Glomerular visceral epithelial cell (primary cell): ENCODE measurements around the gene MYMK.
"Not testable (repeated sequence)": the region's sequence is repeated elsewhere in the genome, so short reads cannot be mapped to it uniquely, and the experiment has no call there.

Experiments
- DNase-seq: peaks from one replicate; pipeline ENCODE4 v3.0.0-alpha.2; 2016; ENCODE audit errors: extremely low spot score

The MYMK gene

GRCh38 chr9:133524679-133525228 is at the start of gene MYMK:
Gene MYMK, minus strand, starts transcription at chr9:133524959. Its CDS starts 115 bp downstream, at chr9:133524844.
- no peak for DNase-seq

- no peak for DNase-seq
Observed at GRCh38 chr9:133573791-133574515, 49.2 kb upstream of the MYMK start.

GRCh38 chr9:133572821-133573361 is 48.1 kb upstream of the MYMK start:
- no peak for DNase-seq

- no peak for DNase-seq
Observed at GRCh38 chr9:133571896-133572595, 47.3 kb upstream of the MYMK start.

GRCh38 chr9:133571391-133571890 is 46.7 kb upstream of the MYMK start:
- DNase-seq = no peak

- no peak for DNase-seq
Observed at GRCh38 chr9:133570691-133571080, 45.9 kb upstream of the MYMK start.

- no peak for DNase-seq
Observed at GRCh38 chr9:133569891-133570690, 45.3 kb upstream of the MYMK start.

GRCh38 chr9:133569121-133569785 is 44.5 kb upstream of the MYMK start:
- DNase-seq = no peak

GRCh38 chr9:133568186-133568585 is 43.4 kb upstream of the MYMK start:
- no peak for DNase-seq

GRCh38 chr9:133566817-133567216 is 42.1 kb upstream of the MYMK start:
- no peak for DNase-seq

GRCh38 chr9:133566382-133566781 is 41.6 kb upstream of the MYMK start:
- no peak for DNase-seq

- no peak for DNase-seq
Observed at GRCh38 chr9:133564451-133565116, 39.8 kb upstream of the MYMK start.

GRCh38 chr9:133563814-133564213 is 39.1 kb upstream of the MYMK start:
- DNase-seq = not testable (repeated sequence)

GRCh38 chr9:133563291-133563796 is 38.6 kb upstream of the MYMK start:
- no peak for DNase-seq

- DNase-seq = no peak
Observed at GRCh38 chr9:133562611-133563290, 38.0 kb upstream of the MYMK start.

- DNase-seq = no peak
Observed at GRCh38 chr9:133561976-133562554, 37.3 kb upstream of the MYMK start.

- DNase-seq = no peak
Observed at GRCh38 chr9:133560944-133561343, 36.2 kb upstream of the MYMK start.

GRCh38 chr9:133560311-133560710 is 35.6 kb upstream of the MYMK start:
- DNase-seq = no peak
